ENCODE data around the gene HUS1B.

The HUS1B gene

GRCh38 chr6:620950-621349 is 36.0 kb downstream of the HUS1B start:
- DNase-seq, result no peak

GRCh38 chr6:620166-620565 is 36.7 kb downstream of the HUS1B start:
- no peak for DNase-seq

- peak; percentile 52 to 58 for DNase-seq
These were observed 39.3 kb downstream of the HUS1B start for GRCh38 chr6:617456-618100.

GRCh38 chr6:613981-614380 is 42.9 kb downstream of the HUS1B start:
- no peak for DNase-seq

- DNase-seq, result no peak
These were observed 45.0 kb downstream of the HUS1B start for GRCh38 chr6:611928-612327.

GRCh38 chr6:610882-611281 is 46.0 kb downstream of the HUS1B start:
- no peak for DNase-seq

- DNase-seq, result no peak
These were observed 47.0 kb downstream of the HUS1B start for GRCh38 chr6:609905-610304.

- DNase-seq, result no peak
These were observed 50.0 kb downstream of the HUS1B start for GRCh38 chr6:606829-607379.

Data from NCI-H526 (cell line).